Dedifferentiated amniotic fluid mesenchymal stem cell (primary cell): ENCODE data around the gene ZNF680.
"Not testable (repeated sequence)": the region's sequence is repeated elsewhere in the genome, so short reads cannot be mapped to it uniquely, and the experiment has no call there.

ENCODE experiments used
- DNase-seq: peaks from one replicate; pipeline ENCODE4 v3.0.0-alpha.2; 2016; ENCODE audit errors: extremely low spot score

ZNF680 gene

GRCh38 chr7:64562626-64563278 is at the start of gene ZNF680:
TSS of gene ZNF680 (minus strand) at chr7:64563071. CDS start at chr7:64562954, 117 bp downstream.
- peak; percentile 96 for DNase-seq

GRCh38 chr7:64612452-64612851 is 49.6 kb upstream of the ZNF680 start:
- no peak for DNase-seq

- no peak for DNase-seq
Observed at GRCh38 chr7:64611717-64612116, 48.8 kb upstream of the ZNF680 start.

GRCh38 chr7:64610997-64611396 is 48.1 kb upstream of the ZNF680 start:
- no peak for DNase-seq

- DNase-seq = no peak
Observed at GRCh38 chr7:64608116-64608910, 45.4 kb upstream of the ZNF680 start.

- no peak for DNase-seq
Observed at GRCh38 chr7:64606385-64606784, 43.5 kb upstream of the ZNF680 start.

- DNase-seq = no peak
Observed at GRCh38 chr7:64603271-64603670, 40.4 kb upstream of the ZNF680 start.

GRCh38 chr7:64602518-64602917 is 39.6 kb upstream of the ZNF680 start:
- DNase-seq = no peak

- no peak for DNase-seq
Observed at GRCh38 chr7:64602086-64602485, 39.2 kb upstream of the ZNF680 start.

GRCh38 chr7:64599359-64599758 is 36.5 kb upstream of the ZNF680 start:
- DNase-seq = no peak

GRCh38 chr7:64590971-64591370 is 28.1 kb upstream of the ZNF680 start:
- no peak for DNase-seq

GRCh38 chr7:64581926-64582894 is 19.3 kb upstream of the ZNF680 start:
- no peak for DNase-seq

- no peak for DNase-seq
Observed at GRCh38 chr7:64581391-64581790, 18.5 kb upstream of the ZNF680 start.

- no peak for DNase-seq
Observed at GRCh38 chr7:64574540-64575099, 11.7 kb upstream of the ZNF680 start.

- not testable (repeated sequence) for DNase-seq
Observed at GRCh38 chr7:64570284-64570605, 7.4 kb upstream of the ZNF680 start.

GRCh38 chr7:64569372-64570283 is 6.8 kb upstream of the ZNF680 start:
- not testable (repeated sequence) for DNase-seq

GRCh38 chr7:64562256-64562625 is 630 bp downstream of the ZNF680 start:
- DNase-seq = no peak

- DNase-seq = no peak
Observed at GRCh38 chr7:64559206-64559605, 3.7 kb downstream of the ZNF680 start.

GRCh38 chr7:64558781-64559180 is 4.1 kb downstream of the ZNF680 start:
- no peak for DNase-seq

GRCh38 chr7:64558323-64558705 is 4.6 kb downstream of the ZNF680 start:
- DNase-seq = no peak
